ENCODE results near the gene PPIF. TPM values are rescaled to one million over a fixed set of nuclear protein-coding genes. Genes with fewer than 3 reads are reported as not detected.

The PPIF gene
- total RNA-seq, 1 experiment from 2014 or later: 59.0 TPM

DNA sequence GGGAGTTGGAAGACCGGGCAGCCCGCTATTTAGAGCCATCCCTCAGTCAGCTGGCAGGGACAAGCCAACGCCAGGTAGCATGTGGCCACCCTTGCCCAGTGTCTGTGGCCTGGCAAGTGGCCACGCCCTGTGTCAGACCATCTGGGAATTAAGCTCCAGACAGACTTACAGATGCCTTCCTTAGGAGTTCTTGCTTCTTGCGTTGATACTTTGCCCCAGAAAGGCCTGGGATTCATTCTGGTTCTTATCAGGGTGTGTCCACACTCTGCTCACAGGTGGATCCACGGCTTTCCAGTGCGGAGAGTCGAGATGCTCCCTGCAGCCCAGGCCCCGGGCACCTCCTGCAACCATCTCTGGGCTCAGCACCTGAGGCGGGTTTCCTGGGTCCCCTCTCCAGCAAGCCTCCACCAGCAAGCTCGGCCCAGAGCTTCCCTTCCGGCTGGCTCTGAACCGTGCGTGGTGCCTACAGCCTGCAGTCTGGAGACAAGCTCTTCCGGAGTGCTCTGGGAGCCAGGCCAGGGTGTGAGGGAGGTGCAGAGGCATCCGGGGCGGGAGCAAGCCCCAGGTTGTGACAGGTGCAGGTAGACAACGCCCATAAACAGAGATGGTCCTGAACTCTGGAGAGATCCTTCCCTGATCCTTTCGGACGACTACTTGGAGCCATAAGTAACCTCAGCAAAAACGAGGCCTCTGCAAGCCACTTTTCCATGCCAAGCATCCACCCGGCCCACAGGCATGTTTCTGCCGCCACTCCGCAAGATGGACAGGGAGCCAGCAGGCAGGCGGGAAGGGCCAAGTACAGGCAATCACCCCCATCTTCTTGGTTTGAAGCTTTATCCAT, 32.3 kb upstream of the PPIF start:
- H3K4me3 ChIP-seq (ENCODE audit: low read depth in 2 of 2, low read length in 2 of 2): no peak overlapping the region
- no peak for ATAC-seq
- in situ Hi-C loops (cut with HindIII; ENCODE audit: low pct_unique_long_range_greater_than_20kb, low sequenced_read_pairs) (no loop called here), intact Hi-C loops (cut with micrococcal nuclease; ENCODE audit: unreplicated experiment) (no loop called here)
- ChIA-PET POLR2A (no interaction called here), CTCF (no interaction called here)
- TF ChIP-seq SIN3A (IDR thresholded peaks at IDR 0.05; ENCODE audit: borderline replicate concordance, insufficient read depth, low read depth, low read length) (no peak), POLR2AphosphoS5 (IDR thresholded peaks at IDR 0.05; ENCODE audit: low read depth, low read length) (no peak), TCF7L2 (IDR thresholded peaks at IDR 0.05; ENCODE audit: low read depth, low read length) (no peak)
- TF ChIP-seq, protein P1, sequence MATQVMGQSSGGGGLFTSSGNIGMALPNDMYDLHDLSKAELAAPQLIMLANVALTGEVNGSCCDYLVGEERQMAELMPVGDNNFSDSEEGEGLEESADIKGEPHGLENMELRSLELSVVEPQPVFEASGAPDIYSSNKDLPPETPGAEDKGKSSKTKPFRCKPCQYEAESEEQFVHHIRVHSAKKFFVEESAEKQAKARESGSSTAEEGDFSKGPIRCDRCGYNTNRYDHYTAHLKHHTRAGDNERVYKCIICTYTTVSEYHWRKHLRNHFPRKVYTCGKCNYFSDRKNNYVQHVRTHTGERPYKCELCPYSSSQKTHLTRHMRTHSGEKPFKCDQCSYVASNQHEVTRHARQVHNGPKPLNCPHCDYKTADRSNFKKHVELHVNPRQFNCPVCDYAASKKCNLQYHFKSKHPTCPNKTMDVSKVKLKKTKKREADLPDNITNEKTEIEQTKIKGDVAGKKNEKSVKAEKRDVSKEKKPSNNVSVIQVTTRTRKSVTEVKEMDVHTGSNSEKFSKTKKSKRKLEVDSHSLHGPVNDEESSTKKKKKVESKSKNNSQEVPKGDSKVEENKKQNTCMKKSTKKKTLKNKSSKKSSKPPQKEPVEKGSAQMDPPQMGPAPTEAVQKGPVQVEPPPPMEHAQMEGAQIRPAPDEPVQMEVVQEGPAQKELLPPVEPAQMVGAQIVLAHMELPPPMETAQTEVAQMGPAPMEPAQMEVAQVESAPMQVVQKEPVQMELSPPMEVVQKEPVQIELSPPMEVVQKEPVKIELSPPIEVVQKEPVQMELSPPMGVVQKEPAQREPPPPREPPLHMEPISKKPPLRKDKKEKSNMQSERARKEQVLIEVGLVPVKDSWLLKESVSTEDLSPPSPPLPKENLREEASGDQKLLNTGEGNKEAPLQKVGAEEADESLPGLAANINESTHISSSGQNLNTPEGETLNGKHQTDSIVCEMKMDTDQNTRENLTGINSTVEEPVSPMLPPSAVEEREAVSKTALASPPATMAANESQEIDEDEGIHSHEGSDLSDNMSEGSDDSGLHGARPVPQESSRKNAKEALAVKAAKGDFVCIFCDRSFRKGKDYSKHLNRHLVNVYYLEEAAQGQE (IDR thresholded peaks at IDR 0.05; ENCODE audit: insufficient read depth in 1 of 2, low read depth in 2 of 2, low read length in 1 of 2): no peak
- TF ChIP-seq, protein P2, sequence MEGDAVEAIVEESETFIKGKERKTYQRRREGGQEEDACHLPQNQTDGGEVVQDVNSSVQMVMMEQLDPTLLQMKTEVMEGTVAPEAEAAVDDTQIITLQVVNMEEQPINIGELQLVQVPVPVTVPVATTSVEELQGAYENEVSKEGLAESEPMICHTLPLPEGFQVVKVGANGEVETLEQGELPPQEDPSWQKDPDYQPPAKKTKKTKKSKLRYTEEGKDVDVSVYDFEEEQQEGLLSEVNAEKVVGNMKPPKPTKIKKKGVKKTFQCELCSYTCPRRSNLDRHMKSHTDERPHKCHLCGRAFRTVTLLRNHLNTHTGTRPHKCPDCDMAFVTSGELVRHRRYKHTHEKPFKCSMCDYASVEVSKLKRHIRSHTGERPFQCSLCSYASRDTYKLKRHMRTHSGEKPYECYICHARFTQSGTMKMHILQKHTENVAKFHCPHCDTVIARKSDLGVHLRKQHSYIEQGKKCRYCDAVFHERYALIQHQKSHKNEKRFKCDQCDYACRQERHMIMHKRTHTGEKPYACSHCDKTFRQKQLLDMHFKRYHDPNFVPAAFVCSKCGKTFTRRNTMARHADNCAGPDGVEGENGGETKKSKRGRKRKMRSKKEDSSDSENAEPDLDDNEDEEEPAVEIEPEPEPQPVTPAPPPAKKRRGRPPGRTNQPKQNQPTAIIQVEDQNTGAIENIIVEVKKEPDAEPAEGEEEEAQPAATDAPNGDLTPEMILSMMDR (IDR thresholded peaks at IDR 0.05): no peak
- H3K27me3 ChIP-seq (ENCODE audit: control insufficient read depth, insufficient read depth, low read length): no peaks in the 10 kb centered on the region
- H3K9me3 ChIP-seq (ENCODE audit: control insufficient read depth, insufficient read depth, low read depth, low read length): no peaks in the 10 kb centered on the region
- H3K4me1 ChIP-seq (ENCODE audit: control insufficient read depth, insufficient read depth, low read length): no peaks in the 10 kb centered on the region; the same call in none of the 2 replicates
- no peaks in the 10 kb centered on the region for H3K36me3 ChIP-seq (ENCODE audit: control insufficient read depth, insufficient read depth, low read length)
- BruUV-seq (replicated peaks): no TSS peak
- H3K27ac ChIP-seq (ENCODE audit: low read length): no peak overlapping the region
- no peak for DNase-seq (ENCODE audit: low read depth, low spot score)

DNA sequence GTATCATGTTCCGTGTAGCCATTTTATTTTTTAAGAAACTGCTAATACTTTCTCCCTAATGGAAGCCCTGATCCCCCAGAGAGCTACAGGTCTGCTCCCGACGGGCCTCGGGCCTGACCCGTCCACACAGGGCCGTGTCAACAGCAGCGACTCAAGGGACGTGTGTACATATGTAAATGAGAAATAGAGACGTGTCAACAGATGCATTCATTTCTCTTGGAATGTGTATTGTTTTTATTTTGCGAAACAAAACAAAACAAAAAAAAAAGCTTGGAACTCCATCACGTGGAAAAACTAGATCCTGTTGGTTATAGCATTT, 31.7 kb upstream of the PPIF start:
- CTCF ChIA-PET: no interaction called here
- TF ChIP-seq POLR2AphosphoS5 (IDR thresholded peaks at IDR 0.05; ENCODE audit: low read depth, low read length): no peak
- TF ChIP-seq TCF7L2 (IDR thresholded peaks at IDR 0.05; ENCODE audit: low read depth, low read length): no peak
- TF ChIP-seq, protein P2 (IDR thresholded peaks at IDR 0.05): no peak
- TF ChIP-seq, protein P1 (IDR thresholded peaks at IDR 0.05; ENCODE audit: insufficient read depth in 1 of 2, low read depth in 2 of 2, low read length in 1 of 2): no peak
- no peak for TF ChIP-seq SIN3A (IDR thresholded peaks at IDR 0.05; ENCODE audit: borderline replicate concordance, insufficient read depth, low read depth, low read length)
- BruUV-seq (replicated peaks): no TSS peak
- H3K27ac ChIP-seq (ENCODE audit: low read length): no peak overlapping the region
- no peaks in the 10 kb centered on the region; the same call in none of the 2 replicates for H3K4me1 ChIP-seq (ENCODE audit: control insufficient read depth, insufficient read depth, low read length)
- H3K9me3 ChIP-seq (ENCODE audit: control insufficient read depth, insufficient read depth, low read depth, low read length): no peaks in the 10 kb centered on the region
- intact Hi-C loops (cut with micrococcal nuclease; ENCODE audit: unreplicated experiment) (no loop called here), in situ Hi-C loops (cut with HindIII; ENCODE audit: low pct_unique_long_range_greater_than_20kb, low sequenced_read_pairs) (no loop called here)
- H3K27me3 ChIP-seq (ENCODE audit: control insufficient read depth, insufficient read depth, low read length): no peaks in the 10 kb centered on the region
- no peak for ATAC-seq
- DNase-seq (ENCODE audit: low read depth, low spot score): no peak
- no peak overlapping the region for H3K4me3 ChIP-seq (ENCODE audit: low read depth in 2 of 2, low read length in 2 of 2)
- POLR2A ChIA-PET: interaction anchor here (0.6 kb wide), 1 partner anchor 1277 kb away, joined by 4 read pairs; no protein-coding TSS in a partner anchor
- no peaks in the 10 kb centered on the region for H3K36me3 ChIP-seq (ENCODE audit: control insufficient read depth, insufficient read depth, low read length)

Measured in Panc1 (cell line).